Measurements from ENCODE around the gene TM9SF3. TPM values are rescaled to one million over a fixed set of nuclear protein-coding genes. Genes with fewer than 3 reads are reported as not detected.
"Not testable (repeated sequence)": the region's sequence is repeated elsewhere in the genome, so short reads cannot be mapped to it uniquely, and the experiment has no call there.

Gene TM9SF3
- total RNA-seq, 1 donor from 2014 or later = 163 TPM

GRCh38 chr10:96600337-96600736 is 13.5 kb upstream of the TM9SF3 start:
- DNase-seq (ENCODE audit: low spot score) = no peak

- no peak for DNase-seq (ENCODE audit: low spot score)
These were observed 12.0 kb upstream of the TM9SF3 start for GRCh38 chr10:96598846-96599245.

GRCh38 chr10:96596422-96597407 is 9.9 kb upstream of the TM9SF3 start:
- no peak for DNase-seq (ENCODE audit: low spot score)

- DNase-seq (ENCODE audit: low spot score) = no peak
These were observed 8.9 kb upstream of the TM9SF3 start for GRCh38 chr10:96595741-96596140.

- no peak for DNase-seq (ENCODE audit: low spot score)
These were observed 5.1 kb upstream of the TM9SF3 start for GRCh38 chr10:96591946-96592345.

GRCh38 chr10:96588616-96589419 is 2.0 kb upstream of the TM9SF3 start:
- no peak for DNase-seq (ENCODE audit: low spot score)

- no peak for DNase-seq (ENCODE audit: low spot score)
These were observed 1.3 kb upstream of the TM9SF3 start for GRCh38 chr10:96588060-96588554.

GRCh38 chr10:96587264-96588059 is 650 bp upstream of the TM9SF3 start:
- peak; percentile 63 for DNase-seq (ENCODE audit: low spot score)

GRCh38 chr10:96585736-96586418 is 935 bp downstream of the TM9SF3 start:
- DNase-seq (ENCODE audit: low spot score) = peak; percentile 53

- no peak for DNase-seq (ENCODE audit: low spot score)
These were observed 2.3 kb downstream of the TM9SF3 start for GRCh38 chr10:96584474-96584873.

- DNase-seq (ENCODE audit: low spot score) = no peak
These were observed 2.8 kb downstream of the TM9SF3 start for GRCh38 chr10:96584035-96584434.

- no peak for DNase-seq (ENCODE audit: low spot score)
These were observed 7.7 kb downstream of the TM9SF3 start for GRCh38 chr10:96579133-96579532.

GRCh38 chr10:96578633-96579032 is 8.2 kb downstream of the TM9SF3 start:
- DNase-seq (ENCODE audit: low spot score) = no peak

- no peak for DNase-seq (ENCODE audit: low spot score)
These were observed 8.8 kb downstream of the TM9SF3 start for GRCh38 chr10:96578022-96578421.

GRCh38 chr10:96577069-96577468 is 9.7 kb downstream of the TM9SF3 start:
- no peak for DNase-seq (ENCODE audit: low spot score)

- no peak for DNase-seq (ENCODE audit: low spot score)
These were observed 10.4 kb downstream of the TM9SF3 start for GRCh38 chr10:96576277-96576980.

- DNase-seq (ENCODE audit: low spot score) = not testable (repeated sequence)
These were observed 12.2 kb downstream of the TM9SF3 start for GRCh38 chr10:96574564-96574963.

- DNase-seq (ENCODE audit: low spot score) = no peak
These were observed 13.8 kb downstream of the TM9SF3 start for GRCh38 chr10:96573036-96573435.

GRCh38 chr10:96570983-96571964 is 15.5 kb downstream of the TM9SF3 start:
- no peak for DNase-seq (ENCODE audit: low spot score)
